NCI-H510A (cell line): ENCODE measurements around the gene PBOV1.
"Not testable (repeated sequence)": the region's sequence is repeated elsewhere in the genome, so short reads cannot be mapped to it uniquely, and the experiment has no call there.

ENCODE experiments used
- DNase-seq: peaks from one replicate; lab custom pipeline; 2025; lab: John Stamatoyannopoulos, UW

Gene PBOV1

DNA sequence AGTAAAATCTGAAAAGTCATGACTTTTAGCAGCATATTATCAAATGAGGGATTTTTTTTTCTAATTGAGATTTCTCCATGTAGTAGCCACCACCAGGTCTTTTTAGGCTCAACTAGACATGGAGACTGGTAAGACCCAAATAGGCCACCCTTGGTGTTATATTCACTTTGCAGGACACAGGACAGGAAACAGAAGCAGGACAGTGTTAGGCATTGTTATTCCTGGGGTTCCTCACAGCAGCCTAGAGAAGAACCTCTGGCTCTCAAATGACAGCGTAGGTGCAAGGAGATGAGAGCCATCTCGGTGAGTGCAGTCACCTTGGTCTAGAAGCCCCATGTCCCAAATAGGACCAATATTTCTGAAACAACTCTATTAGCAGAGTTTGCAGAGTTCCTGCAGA is 19.2 kb upstream of the PBOV1 start:
- no peak for DNase-seq

- no peak for DNase-seq
These were observed 17.4 kb upstream of the PBOV1 start for GRCh38 chr6:138235693-138236092.

DNA sequence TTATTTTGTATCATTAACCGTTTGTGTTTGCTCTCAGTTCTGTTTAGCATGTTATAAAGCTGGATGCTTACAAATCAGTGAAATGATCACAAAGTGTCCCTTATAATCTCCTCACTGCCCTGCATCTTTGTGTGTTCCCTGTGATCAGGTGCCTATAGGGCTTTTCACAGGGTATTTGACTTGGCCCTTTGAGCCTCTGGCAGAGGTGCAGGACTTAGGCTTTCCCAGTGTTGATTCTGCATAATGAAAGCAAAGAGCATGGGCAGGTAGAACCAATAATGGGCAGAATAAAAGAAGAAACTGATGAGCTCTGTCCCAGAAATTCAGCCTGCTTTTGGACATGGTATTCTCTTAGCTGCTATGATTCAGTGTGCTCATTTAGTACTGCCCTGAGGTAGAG is 16.9 kb upstream of the PBOV1 start:
- DNase-seq: no peak

GRCh38 chr6:138234363-138234762 is 16.1 kb upstream of the PBOV1 start:
- no peak for DNase-seq

DNA sequence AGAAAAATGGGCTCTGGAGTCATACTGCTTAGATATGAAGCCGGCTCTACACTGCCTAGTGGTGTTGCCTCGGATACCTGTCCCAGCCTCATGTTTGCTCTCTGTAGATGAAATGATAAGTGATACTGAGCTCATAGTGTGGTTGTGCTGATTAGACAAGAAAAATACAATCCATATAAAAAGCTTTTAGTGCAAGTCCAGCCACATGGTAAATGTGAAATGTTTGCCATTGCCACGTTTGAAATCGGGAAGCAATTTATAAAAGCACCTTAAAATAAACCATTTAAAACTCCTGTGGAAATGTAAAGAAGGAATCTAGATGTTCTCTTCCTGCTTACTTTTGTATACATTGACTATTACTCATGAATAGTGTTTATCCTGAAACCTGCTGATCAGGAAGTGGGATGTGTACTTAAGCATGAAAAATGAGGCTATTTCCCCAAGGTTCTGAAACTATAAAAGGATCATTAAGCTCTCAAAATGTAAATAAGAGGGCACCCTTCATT is 13.1 kb upstream of the PBOV1 start:
- DNase-seq: peak; percentile 32

DNA sequence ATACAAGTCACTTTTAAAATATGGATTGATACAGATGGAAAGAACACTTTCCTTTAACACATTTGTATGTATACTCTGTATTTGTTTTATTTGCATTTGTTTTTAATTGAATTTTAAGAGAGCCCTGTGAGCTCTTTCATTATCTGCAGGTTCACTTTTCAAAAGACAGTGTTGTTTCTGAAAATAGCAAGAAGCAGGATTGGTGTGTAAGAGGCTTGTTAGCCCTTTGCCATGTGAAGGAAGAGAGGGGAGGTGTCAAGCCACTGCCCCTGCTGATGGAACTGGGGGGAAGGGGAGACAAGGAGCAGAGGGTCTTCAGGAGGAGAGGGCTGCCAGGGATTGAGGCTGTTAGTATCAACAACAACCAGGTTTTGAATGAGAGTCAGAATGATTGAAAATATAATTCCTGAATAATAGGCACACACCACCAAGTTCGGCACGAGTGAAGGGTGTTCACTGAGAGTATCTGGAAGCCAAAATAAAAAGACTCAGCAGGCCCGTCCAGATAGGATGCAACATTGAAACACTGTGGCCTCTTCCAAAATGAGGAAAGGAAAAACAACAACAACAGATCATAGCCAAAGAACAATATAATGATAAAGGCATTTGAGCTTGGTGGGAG is 12.6 kb upstream of the PBOV1 start:
- DNase-seq: no peak

- no peak for DNase-seq
These were observed 11.9 kb upstream of the PBOV1 start for GRCh38 chr6:138230221-138230620.

GRCh38 chr6:138229663-138230179 is 11.4 kb upstream of the PBOV1 start:
- no peak for DNase-seq

DNA sequence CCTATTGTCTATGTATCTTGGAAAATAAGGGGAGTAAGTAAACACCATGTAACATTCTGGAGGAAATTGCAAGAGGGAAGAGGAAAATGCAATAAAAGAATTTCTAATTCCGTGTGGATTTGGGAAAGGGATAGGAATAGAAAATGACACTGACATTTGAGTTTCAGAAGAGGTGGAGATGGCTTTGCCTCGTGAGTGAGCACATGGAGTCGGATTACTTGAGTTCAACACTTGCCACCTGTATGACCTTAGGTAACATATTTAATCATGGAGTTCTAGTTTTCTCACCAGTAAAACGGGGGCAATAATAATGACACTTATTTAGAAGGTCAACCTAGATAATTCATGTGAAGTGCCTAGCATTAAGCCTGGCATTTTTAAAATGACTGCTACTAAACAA is 10.8 kb upstream of the PBOV1 start:
- no peak for DNase-seq

DNA sequence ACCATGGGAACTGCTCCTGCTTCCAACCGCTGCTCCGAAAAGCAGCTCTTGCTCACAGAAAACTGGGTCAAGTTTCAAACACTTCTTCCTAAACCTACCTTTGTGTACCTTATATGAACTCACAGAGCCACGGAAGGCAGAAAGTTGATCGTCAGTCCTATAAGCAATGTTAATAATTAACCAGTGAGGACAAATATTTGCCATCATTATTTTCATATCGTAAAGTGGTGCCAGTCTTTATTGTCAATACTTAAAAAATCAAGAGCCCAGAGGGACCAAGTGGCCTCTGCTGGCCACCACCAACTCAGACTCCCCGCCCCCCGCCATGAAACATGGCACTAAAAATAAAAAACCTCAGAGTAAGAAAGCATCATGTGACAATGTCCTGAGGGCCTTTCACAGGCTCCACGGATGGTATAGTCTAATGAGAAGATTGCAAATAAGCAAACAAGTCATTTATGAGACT is 9.1 kb upstream of the PBOV1 start:
- peak; percentile 75 for DNase-seq

DNA sequence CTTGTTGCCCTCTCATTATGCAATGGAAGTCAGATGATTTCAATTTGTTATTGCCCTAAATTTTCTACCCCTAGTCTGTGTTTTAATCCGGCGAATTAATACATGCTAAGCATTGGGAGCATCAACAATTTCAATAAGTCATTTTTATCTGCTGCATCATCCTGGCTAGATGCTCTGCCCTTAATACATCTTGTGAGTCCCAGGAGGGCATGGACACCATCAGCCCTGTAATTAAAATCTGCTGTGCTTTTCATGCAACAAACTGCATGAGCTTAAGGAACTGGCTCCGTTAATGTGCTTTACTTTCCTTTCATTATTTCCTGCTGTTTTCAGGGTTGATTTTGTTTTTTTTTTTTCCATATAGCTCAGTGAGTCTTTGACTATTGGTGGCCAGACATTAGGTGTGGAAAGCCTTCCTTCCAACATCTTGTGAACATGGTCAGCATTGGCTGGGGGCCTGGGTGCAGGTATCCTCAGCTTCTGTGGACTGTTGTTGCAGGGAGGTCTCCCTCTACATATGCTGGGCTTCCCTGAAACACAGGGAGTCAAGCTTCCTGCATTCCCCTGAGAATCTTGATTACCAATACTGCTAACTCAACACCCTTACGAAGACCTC is 8.5 kb upstream of the PBOV1 start:
- no peak for DNase-seq

- DNase-seq: no peak
These were observed 7.7 kb upstream of the PBOV1 start for GRCh38 chr6:138225953-138226352.

- peak; percentile 53 for DNase-seq
These were observed 4.7 kb upstream of the PBOV1 start for GRCh38 chr6:138222901-138223546.

GRCh38 chr6:138219901-138220300 is 1.6 kb upstream of the PBOV1 start:
- DNase-seq: no peak

- no peak for DNase-seq
These were observed 1.1 kb upstream of the PBOV1 start for GRCh38 chr6:138219398-138219797.

GRCh38 chr6:138215093-138215782 is 3.1 kb downstream of the PBOV1 start:
- no peak for DNase-seq

DNA sequence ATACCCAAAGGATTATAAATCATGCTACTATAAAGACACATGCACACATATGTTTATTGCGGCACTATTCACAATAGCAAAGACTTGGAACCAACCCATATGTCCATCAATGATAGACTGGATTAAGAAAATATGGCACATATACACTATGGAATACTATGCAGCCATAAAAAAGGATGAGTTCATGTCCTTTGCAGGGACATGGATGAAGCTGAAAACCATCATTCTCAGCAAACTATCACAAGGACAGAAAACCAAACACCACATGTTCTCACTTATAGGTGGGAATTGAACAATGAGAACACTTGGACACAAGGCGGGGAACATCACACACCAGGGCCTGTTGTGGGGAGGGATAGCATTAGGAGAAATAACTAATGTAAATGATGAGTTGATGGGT is 5.8 kb downstream of the PBOV1 start:
- not testable (repeated sequence) for DNase-seq

DNA sequence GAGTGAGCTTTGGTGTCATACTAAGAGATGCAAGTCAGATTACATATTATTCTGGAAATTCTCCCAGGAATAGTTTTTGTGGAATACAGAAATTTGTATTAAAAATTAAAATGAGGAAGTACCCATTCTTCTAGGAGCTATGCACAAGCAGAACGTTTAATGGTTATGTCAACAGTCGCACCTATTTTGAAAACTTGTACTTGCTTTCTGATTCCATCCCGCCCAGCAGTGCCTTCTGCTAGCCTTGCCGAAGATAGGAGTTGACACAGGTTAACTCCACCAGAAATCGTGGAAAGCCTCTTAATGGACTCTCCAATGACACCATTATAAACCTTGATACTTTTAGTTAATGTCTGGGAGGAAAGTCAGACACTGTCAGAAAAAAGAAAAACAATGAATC is 6.7 kb downstream of the PBOV1 start:
- DNase-seq: no peak

DNA sequence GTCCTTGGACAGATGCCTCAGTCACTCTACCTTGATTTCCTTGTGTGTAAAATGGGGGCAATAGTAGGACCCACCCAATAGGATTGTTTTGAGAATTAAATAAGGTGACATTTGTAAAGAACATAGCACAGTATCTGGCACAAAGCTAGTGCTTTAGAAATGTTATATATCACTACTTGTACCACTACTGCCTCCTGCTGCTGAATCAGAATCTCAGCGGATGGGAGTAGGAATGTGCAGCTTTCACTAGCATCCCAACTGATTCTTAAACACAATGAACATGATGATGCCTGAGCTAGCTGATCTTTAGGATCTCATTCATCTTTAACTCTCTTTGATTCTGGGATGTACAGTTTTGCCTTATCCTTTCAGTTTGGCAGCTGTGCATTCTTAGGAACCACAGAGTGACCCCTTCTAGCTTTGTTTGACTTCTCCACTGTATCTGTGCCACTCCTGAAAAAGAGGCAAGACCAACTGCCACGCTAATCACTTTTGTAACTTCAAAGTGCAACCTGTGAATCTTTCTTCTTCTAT is 7.2 kb downstream of the PBOV1 start:
- DNase-seq: no peak

DNA sequence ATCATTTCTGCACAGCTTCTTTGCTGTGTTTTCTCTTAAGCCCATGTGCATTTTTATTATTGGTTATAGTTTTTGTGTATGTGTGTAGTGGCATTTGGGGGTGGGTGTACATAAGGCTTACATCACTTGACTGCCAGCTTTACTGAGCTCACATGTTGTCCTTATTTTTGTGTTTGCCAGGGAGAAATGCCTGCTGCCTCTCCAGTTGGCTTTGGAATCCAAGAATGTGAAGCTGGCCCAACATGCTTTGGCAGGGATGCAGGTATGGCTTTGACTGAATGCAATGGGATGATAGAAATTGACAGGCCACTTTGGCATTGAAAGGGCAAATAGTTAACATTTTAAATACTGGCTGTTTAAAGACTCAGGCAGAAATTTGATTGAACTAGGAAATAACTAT is 11.4 kb downstream of the PBOV1 start:
- DNase-seq: no peak

DNA sequence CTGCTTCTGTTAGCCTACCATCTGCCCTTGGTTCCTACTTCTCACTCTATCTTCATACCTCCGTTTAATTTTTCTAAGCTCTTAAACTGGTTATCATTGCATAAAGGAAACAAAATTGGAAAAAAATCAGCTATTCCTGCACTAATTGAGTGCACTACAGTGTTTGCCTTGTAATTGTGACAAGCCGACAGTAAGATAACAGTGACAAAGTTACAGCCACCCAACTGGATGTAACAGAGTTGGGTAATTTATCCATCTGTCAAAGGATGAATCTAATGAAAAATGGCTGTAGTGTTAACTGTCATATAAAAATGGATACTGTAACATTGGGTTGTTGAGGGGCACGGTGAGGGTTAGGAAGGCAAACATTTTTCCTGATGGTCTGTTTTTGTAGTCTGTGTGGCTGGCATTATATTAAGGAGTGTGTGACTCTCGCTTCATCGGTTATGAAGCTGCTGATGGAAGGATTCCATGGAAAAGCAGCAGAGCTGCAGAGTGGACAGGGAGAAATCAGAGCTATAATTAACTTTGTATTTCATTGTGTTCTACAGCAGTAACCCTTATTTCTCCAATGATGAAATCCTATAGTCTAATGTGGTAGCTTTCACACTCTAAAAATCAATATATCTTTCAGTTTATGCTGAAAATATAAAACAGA is 12.7 kb downstream of the PBOV1 start:
- no peak for DNase-seq
